ENCODE measurements around the gene SLC25A13. TPM values are rescaled to one million over a fixed set of nuclear protein-coding genes. Genes with fewer than 3 reads are reported as not detected.

SLC25A13 gene
- total RNA-seq, 1 experiment from 2014 or later, result 80.1 TPM

- Histone ChIP-seq H3K4me3 (ENCODE audit: insufficient read depth, low read depth, low read length) (no peak overlapping the region), H3K36me3 (replicated peaks; ENCODE audit: control insufficient read depth, insufficient read depth, low read length) (no peaks in the 10 kb centered on the region), H3K27me3 (ENCODE audit: control insufficient read depth, insufficient read depth, low read length) (peaks cover 7% of the 10 kb centered on the region)
- no peak for DNase-seq
Measured at GRCh38 chr7:96136600-96137239, 185.2 kb downstream of the SLC25A13 start.

DNA sequence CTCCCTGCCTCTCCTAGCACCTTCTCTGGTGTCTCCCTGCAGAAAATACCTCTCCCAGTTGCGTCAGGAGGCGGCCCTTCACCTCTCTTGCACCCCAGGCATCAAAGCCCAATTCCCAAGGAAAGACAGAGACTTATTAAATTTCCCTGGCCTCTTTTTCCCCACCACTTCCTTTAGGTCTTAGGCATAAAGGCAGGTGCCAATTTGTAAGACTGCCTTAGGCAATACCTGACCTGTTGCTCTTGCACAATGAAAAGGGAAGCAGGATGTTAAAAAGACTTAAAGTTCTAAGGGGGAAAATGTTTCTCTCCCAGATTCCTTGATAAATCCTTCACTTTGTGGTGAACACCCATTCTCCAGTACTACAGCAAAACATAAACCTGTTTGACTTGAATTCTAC is 186.7 kb downstream of the SLC25A13 start:
- Histone ChIP-seq H3K36me3 (replicated peaks; ENCODE audit: control insufficient read depth, insufficient read depth, low read length) (no peaks in the 10 kb centered on the region; the same call in 1 of the 2 replicates), H3K4me3 (ENCODE audit: insufficient read depth, low read depth, low read length) (no peak overlapping the region), H3K27me3 (ENCODE audit: control insufficient read depth, insufficient read depth, low read length) (no peaks in the 10 kb centered on the region; the same call in 1 of the 2 replicates)
- DNase-seq, result no peak

GRCh38 chr7:96131525-96131924 is 190.4 kb downstream of the SLC25A13 start:
- H3K4me3 ChIP-seq (ENCODE audit: insufficient read depth, low read depth, low read length), result no peak overlapping the region
- no peaks in the 10 kb centered on the region for H3K27me3 ChIP-seq (ENCODE audit: control insufficient read depth, insufficient read depth, low read length)
- no peaks in the 10 kb centered on the region; the same call in 1 of the 2 replicates for H3K36me3 ChIP-seq (replicated peaks; ENCODE audit: control insufficient read depth, insufficient read depth, low read length)
- DNase-seq, result peak; percentile 41

DNA sequence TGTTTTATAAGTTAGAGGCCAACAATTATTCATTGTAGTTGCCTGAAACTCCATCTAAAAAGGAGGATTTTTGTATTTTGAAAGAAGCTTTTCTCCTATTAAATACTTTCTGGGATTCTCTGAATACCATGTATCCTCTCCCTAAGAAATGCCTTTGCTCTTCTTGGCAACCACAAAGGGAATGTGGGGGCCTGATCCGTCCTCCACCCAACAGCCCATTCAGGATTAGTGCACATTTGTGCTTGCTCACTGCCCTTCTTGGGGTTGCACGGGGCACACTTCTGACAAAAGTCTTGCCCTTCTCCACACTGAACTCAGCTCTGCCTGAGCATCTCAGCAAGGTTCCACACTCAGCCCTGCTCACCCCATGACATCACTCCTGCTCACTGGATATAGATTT is 194.2 kb downstream of the SLC25A13 start:
- no peak for DNase-seq
- Histone ChIP-seq H3K36me3 (replicated peaks; ENCODE audit: control insufficient read depth, insufficient read depth, low read length) (no peaks in the 10 kb centered on the region; the same call in 1 of the 2 replicates), H3K4me3 (ENCODE audit: insufficient read depth, low read depth, low read length) (no peak overlapping the region), H3K27me3 (ENCODE audit: control insufficient read depth, insufficient read depth, low read length) (no peaks in the 10 kb centered on the region)

GRCh38 chr7:96126382-96126781 is 195.5 kb downstream of the SLC25A13 start:
- Histone ChIP-seq H3K27me3 (ENCODE audit: control insufficient read depth, insufficient read depth, low read length) (no peaks in the 10 kb centered on the region), H3K4me3 (ENCODE audit: insufficient read depth, low read depth, low read length) (no peak overlapping the region), H3K36me3 (replicated peaks; ENCODE audit: control insufficient read depth, insufficient read depth, low read length) (no peaks in the 10 kb centered on the region; the same call in 1 of the 2 replicates)
- DNase-seq, result no peak

DNA sequence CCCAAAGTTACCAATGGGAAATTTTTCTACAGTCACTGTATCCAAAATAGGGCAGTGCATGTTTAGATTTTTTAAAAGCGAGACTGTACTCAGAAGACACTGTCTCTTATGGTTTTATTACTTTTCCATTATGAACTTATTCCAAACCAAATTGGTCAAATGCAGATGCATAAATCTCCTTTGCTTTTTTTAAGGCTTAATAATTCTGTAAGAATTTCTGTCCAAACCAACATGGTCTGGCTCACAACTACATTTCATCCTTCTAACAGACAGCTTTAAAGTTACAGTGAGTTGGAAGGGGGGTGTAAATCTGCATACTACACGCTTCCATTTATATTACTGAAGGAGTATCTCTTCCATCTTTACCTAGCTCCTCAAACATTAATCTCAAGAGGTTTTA is 199.2 kb downstream of the SLC25A13 start:
- H3K36me3 ChIP-seq (replicated peaks; ENCODE audit: control insufficient read depth, insufficient read depth, low read length), result peaks cover 4% of the 10 kb centered on the region
- no peaks in the 10 kb centered on the region for H3K27me3 ChIP-seq (ENCODE audit: control insufficient read depth, insufficient read depth, low read length)
- H3K4me3 ChIP-seq (ENCODE audit: insufficient read depth, low read depth, low read length), result no peak overlapping the region
- DNase-seq, result no peak

DNA sequence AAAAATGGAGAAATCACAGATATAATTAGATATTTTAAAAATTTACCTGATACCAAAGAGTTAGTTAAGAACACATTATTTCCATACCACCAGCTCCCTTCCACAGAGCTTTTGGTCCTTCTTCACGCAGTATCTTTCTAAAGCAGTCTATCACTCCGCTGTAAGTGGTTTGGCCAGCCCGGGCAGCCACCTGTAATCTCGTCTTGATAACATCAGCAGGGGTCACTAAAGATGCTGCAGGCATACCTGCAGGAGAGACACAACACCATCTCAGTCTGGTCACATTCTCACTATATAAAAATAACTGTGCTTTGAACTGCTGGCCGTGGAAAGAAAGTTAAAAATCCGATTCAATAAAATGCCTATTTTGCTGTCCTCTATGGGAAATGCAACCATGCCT is 200.1 kb downstream of the SLC25A13 start:
- DNase-seq, result no peak
- Histone ChIP-seq H3K36me3 (replicated peaks; ENCODE audit: control insufficient read depth, insufficient read depth, low read length) (peaks cover 4% of the 10 kb centered on the region), H3K27me3 (ENCODE audit: control insufficient read depth, insufficient read depth, low read length) (no peaks in the 10 kb centered on the region), H3K4me3 (ENCODE audit: insufficient read depth, low read depth, low read length) (no peak overlapping the region)

GRCh38 chr7:96120445-96121225 is 201.3 kb downstream of the SLC25A13 start:
- H3K4me3 ChIP-seq (ENCODE audit: insufficient read depth, low read depth, low read length), result no peak overlapping the region
- H3K36me3 ChIP-seq (replicated peaks; ENCODE audit: control insufficient read depth, insufficient read depth, low read length), result peaks cover 4% of the 10 kb centered on the region

GRCh38 chr7:96118449-96119001 is 203.4 kb downstream of the SLC25A13 start:
- peak; percentile 17 for DNase-seq
- H3K27me3 ChIP-seq (ENCODE audit: control insufficient read depth, insufficient read depth, low read length), result no peaks in the 10 kb centered on the region
- peaks cover 4% of the 10 kb centered on the region for H3K36me3 ChIP-seq (replicated peaks; ENCODE audit: control insufficient read depth, insufficient read depth, low read length)
- H3K4me3 ChIP-seq (ENCODE audit: insufficient read depth, low read depth, low read length), result no peak overlapping the region

More at GRCh38 chr7:96120445-96121225, 201.3 kb downstream of the SLC25A13 start:
- no peak for DNase-seq
- H3K27me3 ChIP-seq (ENCODE audit: control insufficient read depth, insufficient read depth, low read length), result no peaks in the 10 kb centered on the region

- Histone ChIP-seq H3K36me3 (replicated peaks; ENCODE audit: control insufficient read depth, insufficient read depth, low read length) (peaks cover 3% of the 10 kb centered on the region), H3K4me3 (ENCODE audit: insufficient read depth, low read depth, low read length) (no peak overlapping the region), H3K27me3 (ENCODE audit: control insufficient read depth, insufficient read depth, low read length) (no peaks in the 10 kb centered on the region)
- DNase-seq, result no peak
Measured at GRCh38 chr7:96116173-96116572, 205.7 kb downstream of the SLC25A13 start.

GRCh38 chr7:96114190-96114589 is 207.7 kb downstream of the SLC25A13 start:
- no peaks in the 10 kb centered on the region for H3K27me3 ChIP-seq (ENCODE audit: control insufficient read depth, insufficient read depth, low read length)
- DNase-seq, result no peak
- H3K4me3 ChIP-seq (ENCODE audit: insufficient read depth, low read depth, low read length), result no peak overlapping the region
- H3K36me3 ChIP-seq (replicated peaks; ENCODE audit: control insufficient read depth, insufficient read depth, low read length), result no peaks in the 10 kb centered on the region

DNA sequence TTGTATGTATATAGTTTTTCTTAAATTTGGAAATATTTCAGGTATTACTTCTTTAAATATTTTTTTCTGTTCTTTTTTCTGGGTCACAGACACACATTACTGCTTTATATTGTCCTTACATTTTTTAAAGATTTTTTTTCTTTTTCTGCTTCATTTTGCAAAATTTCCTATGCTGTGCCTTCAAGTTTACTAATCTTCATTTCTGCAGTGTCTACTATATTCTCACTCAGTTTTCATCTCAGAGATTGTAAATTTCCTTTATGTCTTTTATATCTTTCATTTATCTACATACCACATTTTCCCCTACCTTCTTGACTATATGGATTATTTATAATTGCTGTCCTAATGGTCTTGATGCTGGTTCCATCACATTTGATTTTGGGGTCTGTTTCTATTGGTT is 210.5 kb downstream of the SLC25A13 start:
- Histone ChIP-seq H3K36me3 (replicated peaks; ENCODE audit: control insufficient read depth, insufficient read depth, low read length) (no peaks in the 10 kb centered on the region), H3K27me3 (ENCODE audit: control insufficient read depth, insufficient read depth, low read length) (no peaks in the 10 kb centered on the region), H3K4me3 (ENCODE audit: insufficient read depth, low read depth, low read length) (no peak overlapping the region)
- DNase-seq, result no peak

DNA sequence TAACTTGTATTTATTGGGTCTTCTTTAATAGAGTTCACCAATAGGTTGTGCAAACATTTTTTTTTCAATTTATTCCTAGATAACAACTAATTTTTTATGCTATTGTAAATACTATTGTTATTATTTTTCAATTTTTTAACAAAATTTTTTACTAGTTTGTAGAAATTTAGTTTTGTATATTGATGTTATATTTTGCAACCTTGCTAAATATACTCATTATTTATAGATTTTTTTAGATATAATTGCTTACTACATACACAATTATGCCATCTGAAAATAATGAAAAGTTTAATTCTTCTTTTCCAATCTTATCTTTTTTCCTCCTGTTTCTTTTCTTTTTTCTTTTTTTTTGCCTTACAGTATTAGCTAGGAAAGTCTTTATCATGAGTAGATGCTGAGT is 216.9 kb downstream of the SLC25A13 start:
- no peak for DNase-seq
- no peaks in the 10 kb centered on the region for H3K27me3 ChIP-seq (ENCODE audit: control insufficient read depth, insufficient read depth, low read length)
- H3K36me3 ChIP-seq (replicated peaks; ENCODE audit: control insufficient read depth, insufficient read depth, low read length), result no peaks in the 10 kb centered on the region
- no peak overlapping the region for H3K4me3 ChIP-seq (ENCODE audit: insufficient read depth, low read depth, low read length)

- no peak overlapping the region for H3K4me3 ChIP-seq (ENCODE audit: insufficient read depth, low read depth, low read length)
- H3K27me3 ChIP-seq (ENCODE audit: control insufficient read depth, insufficient read depth, low read length), result no peaks in the 10 kb centered on the region
- DNase-seq, result no peak
- H3K36me3 ChIP-seq (replicated peaks; ENCODE audit: control insufficient read depth, insufficient read depth, low read length), result no peaks in the 10 kb centered on the region
Measured at GRCh38 chr7:96102096-96102811, 219.6 kb downstream of the SLC25A13 start.
